ENCODE results near the gene OFD1.

OFD1 gene

DNA sequence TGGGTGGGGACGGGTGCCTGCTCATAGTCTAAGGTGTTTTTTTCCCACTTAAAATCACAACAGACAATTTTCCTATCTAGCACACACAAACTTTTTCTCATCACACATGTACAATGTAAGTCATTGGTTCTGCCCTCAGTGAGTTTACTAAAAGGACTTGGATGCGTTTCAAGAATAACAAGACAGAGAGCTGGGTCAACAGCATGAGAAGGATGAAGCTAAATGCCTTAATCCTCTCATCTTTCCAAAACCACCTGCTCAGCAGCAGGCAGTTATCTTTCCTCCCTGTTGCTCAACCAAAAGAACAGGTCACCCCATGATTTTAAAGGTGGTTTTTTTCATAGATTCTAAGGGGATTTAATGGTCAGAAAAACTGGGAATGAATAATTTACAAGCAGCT is 40.1 kb downstream of the OFD1 start:
- no peak overlapping the region for H3K4me2 ChIP-seq
- no peaks in the 10 kb centered on the region for H3K36me3 ChIP-seq (ENCODE audit: insufficient read depth)
- H3K4me1 ChIP-seq (ENCODE audit: low read depth, poor library complexity, severe bottlenecking) = no peaks in the 10 kb centered on the region

DNA sequence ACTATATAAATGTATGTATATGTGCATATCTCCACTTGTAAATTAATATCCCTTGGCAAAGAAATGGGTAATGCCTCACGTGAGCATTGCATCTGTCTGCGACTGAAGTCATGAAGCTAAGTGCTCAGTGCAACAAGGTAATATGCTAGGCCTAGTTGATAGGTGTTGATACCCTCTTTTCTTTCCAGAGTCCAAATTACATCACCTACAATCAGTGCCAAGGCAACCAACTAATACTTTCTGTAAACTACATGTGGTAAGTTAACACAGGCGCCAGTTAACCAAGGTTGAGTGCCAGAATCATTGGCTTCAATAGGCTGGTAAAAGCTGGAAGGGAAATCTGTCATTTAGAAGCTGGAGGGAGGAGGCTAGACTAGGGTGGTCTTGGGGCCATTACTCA is 41.3 kb downstream of the OFD1 start:
- H3K79me2 ChIP-seq (ENCODE audit: insufficient read depth, low read depth) = no peaks in the 10 kb centered on the region
- TF ChIP-seq CTCF (conservative IDR thresholded peaks at IDR 0.05; ENCODE audit: low read depth, low read length) = no peak
- H3K9ac ChIP-seq = no peak overlapping the region
- H3K27ac ChIP-seq = no peak overlapping the region
- no peak overlapping the region for H3K4me2 ChIP-seq
- no peaks in the 10 kb centered on the region for H3K27me3 ChIP-seq (ENCODE audit: insufficient read depth, low read depth)
- H4K20me1 ChIP-seq (ENCODE audit: insufficient read depth) = no peaks in the 10 kb centered on the region
- H2AFZ ChIP-seq (ENCODE audit: low read depth) = no peak overlapping the region
- H3K4me3 ChIP-seq (IDR thresholded peaks at IDR 0.05; ENCODE audit: insufficient read depth, low read depth, low read length) = no peak overlapping the region
- H3K4me1 ChIP-seq (ENCODE audit: low read depth, poor library complexity, severe bottlenecking) = no peaks in the 10 kb centered on the region
- H3K36me3 ChIP-seq (ENCODE audit: insufficient read depth) = no peaks in the 10 kb centered on the region

More for the DNA sequence above, 40.1 kb downstream of the OFD1 start:
- H3K27me3 ChIP-seq (ENCODE audit: insufficient read depth, low read depth) = no peaks in the 10 kb centered on the region
- no peaks in the 10 kb centered on the region for H4K20me1 ChIP-seq (ENCODE audit: insufficient read depth)
- no peak overlapping the region for H3K9ac ChIP-seq
- no peak overlapping the region for H3K4me3 ChIP-seq (IDR thresholded peaks at IDR 0.05; ENCODE audit: insufficient read depth, low read depth, low read length)
- no peak overlapping the region for H2AFZ ChIP-seq (ENCODE audit: low read depth)
- no peak overlapping the region for H3K27ac ChIP-seq
- no peak for TF ChIP-seq CTCF (conservative IDR thresholded peaks at IDR 0.05; ENCODE audit: low read depth, low read length)
- H3K79me2 ChIP-seq (ENCODE audit: insufficient read depth, low read depth) = no peaks in the 10 kb centered on the region

DNA sequence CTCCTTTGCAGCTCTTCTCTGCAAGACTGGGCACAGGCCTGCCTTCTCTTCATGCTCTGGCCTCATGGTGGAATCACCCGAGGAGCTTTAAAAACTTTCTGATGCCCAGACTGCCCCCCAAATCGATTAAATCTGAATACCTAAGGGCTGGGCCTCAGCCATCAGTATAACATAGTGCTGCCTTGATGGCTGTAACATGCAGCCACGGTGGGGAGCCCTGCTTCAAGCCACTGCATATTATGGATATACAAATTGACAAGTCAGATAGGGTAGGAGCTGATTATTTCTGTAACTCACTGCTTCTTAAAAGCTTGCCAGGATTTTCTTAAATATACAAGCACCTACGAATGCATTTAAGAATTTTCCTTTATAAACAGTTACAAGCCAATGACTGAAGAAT is 41.8 kb downstream of the OFD1 start:
- TF ChIP-seq CTCF (conservative IDR thresholded peaks at IDR 0.05; ENCODE audit: low read depth, low read length) = no peak
- no peak overlapping the region for H2AFZ ChIP-seq (ENCODE audit: low read depth)
- no peak overlapping the region for H3K9ac ChIP-seq
- no peak overlapping the region for H3K4me3 ChIP-seq (IDR thresholded peaks at IDR 0.05; ENCODE audit: insufficient read depth, low read depth, low read length)
- no peaks in the 10 kb centered on the region for H3K79me2 ChIP-seq (ENCODE audit: insufficient read depth, low read depth)
- no peaks in the 10 kb centered on the region for H3K27me3 ChIP-seq (ENCODE audit: insufficient read depth, low read depth)
- no peaks in the 10 kb centered on the region for H3K4me1 ChIP-seq (ENCODE audit: low read depth, poor library complexity, severe bottlenecking)
- H3K4me2 ChIP-seq = no peak overlapping the region
- no peaks in the 10 kb centered on the region for H4K20me1 ChIP-seq (ENCODE audit: insufficient read depth)
- no peaks in the 10 kb centered on the region for H3K36me3 ChIP-seq (ENCODE audit: insufficient read depth)
- no peak overlapping the region for H3K27ac ChIP-seq

DNA sequence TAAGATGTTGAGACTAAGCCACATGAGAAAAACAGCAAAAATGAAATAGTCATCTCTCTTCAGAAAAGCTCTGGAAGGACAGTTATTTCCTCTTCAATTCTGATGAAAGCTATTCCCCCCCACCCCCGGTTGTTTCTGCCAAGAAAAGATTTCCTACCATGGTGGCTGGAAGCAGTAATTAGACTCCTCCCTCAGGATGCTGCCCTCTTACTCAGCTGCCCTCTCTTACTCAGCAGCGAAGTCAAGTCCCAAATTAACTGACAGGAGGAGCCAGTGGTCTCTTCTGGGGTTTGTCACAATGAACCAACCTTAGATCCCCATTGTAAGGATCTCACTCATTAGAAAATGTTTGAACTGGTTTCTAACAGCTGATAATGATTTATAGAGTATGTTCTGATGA is 44.4 kb downstream of the OFD1 start:
- Histone ChIP-seq H3K27ac (no peak overlapping the region), H3K79me2 (ENCODE audit: insufficient read depth, low read depth) (no peaks in the 10 kb centered on the region)
- no peak for TF ChIP-seq CTCF (conservative IDR thresholded peaks at IDR 0.05; ENCODE audit: low read depth, low read length)

More for the DNA sequence above, 44.4 kb downstream of the OFD1 start:
- no peaks in the 10 kb centered on the region for H4K20me1 ChIP-seq (ENCODE audit: insufficient read depth)
- no peak overlapping the region for H3K4me2 ChIP-seq
- H3K36me3 ChIP-seq (ENCODE audit: insufficient read depth) = no peaks in the 10 kb centered on the region
- no peaks in the 10 kb centered on the region for H3K27me3 ChIP-seq (ENCODE audit: insufficient read depth, low read depth)
- no peak overlapping the region for H3K4me3 ChIP-seq (IDR thresholded peaks at IDR 0.05; ENCODE audit: insufficient read depth, low read depth, low read length)
- H2AFZ ChIP-seq (ENCODE audit: low read depth) = no peak overlapping the region
- no peak overlapping the region for H3K9ac ChIP-seq
- H3K4me1 ChIP-seq (ENCODE audit: low read depth, poor library complexity, severe bottlenecking) = no peaks in the 10 kb centered on the region

Data from KMS-11 (cell line).